ENCODE measurements around the gene TMEM143. TPM values are rescaled to one million over a fixed set of nuclear protein-coding genes. Genes with fewer than 3 reads are reported as not detected.

TMEM143 gene
- total RNA-seq, 1 experiment from 2014 or later: 6.6 TPM

GRCh38 chr19:48396016-48396823, 32.5 kb upstream of the TMEM143 start:
- H3K4me1 ChIP-seq (ENCODE audit: control insufficient read depth, insufficient read depth, low read length): peaks cover 33% of the 10 kb centered on the region
- no peaks in the 10 kb centered on the region; the same call in 1 of the 2 replicates for H3K36me3 ChIP-seq (ENCODE audit: control insufficient read depth, insufficient read depth, low read length)
- in situ Hi-C loops (cut with HindIII; ENCODE audit: low pct_unique_long_range_greater_than_20kb, low sequenced_read_pairs): no loop called here
- H3K27ac ChIP-seq (ENCODE audit: low read length): peak overlapping the region; percentile 48; the same call in 1 of the 2 replicates
- TF ChIP-seq TCF7L2 (IDR thresholded peaks at IDR 0.05; ENCODE audit: low read depth, low read length): no peak
- no peak for TF ChIP-seq REST (IDR thresholded peaks at IDR 0.05; ENCODE audit: insufficient read depth in 1 of 2, low read depth in 2 of 2, low read length in 1 of 2)
- TF ChIP-seq POLR2AphosphoS5 (IDR thresholded peaks at IDR 0.05; ENCODE audit: low read depth, low read length): no peak
- no peak for TF ChIP-seq CTCF (IDR thresholded peaks at IDR 0.05)
- TF ChIP-seq SIN3A (IDR thresholded peaks at IDR 0.05; ENCODE audit: borderline replicate concordance, insufficient read depth, low read depth, low read length): no peak
- BruUV-seq (replicated peaks): no TSS peak
- peak overlapping the region in 1 of 2 experiments; percentile 67; a peak in 2 of 4 replicates for H3K4me3 ChIP-seq (ENCODE audit: low read depth in 2 of 2, low read length in 2 of 2)
- ATAC-seq: no peak
- no peaks in the 10 kb centered on the region for H3K27me3 ChIP-seq (ENCODE audit: control insufficient read depth, insufficient read depth, low read length)
- CTCF ChIA-PET: interaction anchor here (0.6 kb wide), 1 partner anchor 8 kb away, joined by 3 read pairs; no protein-coding TSS in a partner anchor
- H3K9me3 ChIP-seq (ENCODE audit: control insufficient read depth, insufficient read depth, low read depth, low read length): no peaks in the 10 kb centered on the region
- POLR2A ChIA-PET: interaction anchor here (0.6 kb wide), 1 partner anchor 88 kb away, joined by 6 read pairs; no protein-coding TSS in a partner anchor
- intact Hi-C loops (cut with micrococcal nuclease; ENCODE audit: unreplicated experiment): no loop called here
- no peak for DNase-seq (ENCODE audit: low read depth, low spot score)

GRCh38 chr19:48395499-48395898, 31.8 kb upstream of the TMEM143 start:
- in situ Hi-C loops (cut with HindIII; ENCODE audit: low pct_unique_long_range_greater_than_20kb, low sequenced_read_pairs) (no loop called here), intact Hi-C loops (cut with micrococcal nuclease; ENCODE audit: unreplicated experiment) (no loop called here)
- no peaks in the 10 kb centered on the region for H3K9me3 ChIP-seq (ENCODE audit: control insufficient read depth, insufficient read depth, low read depth, low read length)
- ChIA-PET POLR2A (interaction anchor here (0.6 kb wide), 1 partner anchor 87 kb away, joined by 6 read pairs; no protein-coding TSS in a partner anchor), CTCF (interaction anchor here (0.6 kb wide), 1 partner anchor 8 kb away, joined by 3 read pairs; no protein-coding TSS in a partner anchor)
- peak overlapping the region; percentile 48; the same call in 1 of the 2 replicates for H3K27ac ChIP-seq (ENCODE audit: low read length)
- no TSS peak for BruUV-seq (replicated peaks)
- H3K27me3 ChIP-seq (ENCODE audit: control insufficient read depth, insufficient read depth, low read length): no peaks in the 10 kb centered on the region
- no peak for DNase-seq (ENCODE audit: low read depth, low spot score)
- ATAC-seq: no peak
- peaks cover 33% of the 10 kb centered on the region for H3K4me1 ChIP-seq (ENCODE audit: control insufficient read depth, insufficient read depth, low read length)
- peak overlapping the region; percentile 39 to 67; a peak in 3 of 4 replicates for H3K4me3 ChIP-seq (ENCODE audit: low read depth in 2 of 2, low read length in 2 of 2)
- TF ChIP-seq SIN3A (IDR thresholded peaks at IDR 0.05; ENCODE audit: borderline replicate concordance, insufficient read depth, low read depth, low read length): 0 out of 2 replicates have a peak, but pooled peaks have one; percentile 6
- TF ChIP-seq TCF7L2 (IDR thresholded peaks at IDR 0.05; ENCODE audit: low read depth, low read length): no peak
- H3K36me3 ChIP-seq (ENCODE audit: control insufficient read depth, insufficient read depth, low read length): peaks cover 7% of the 10 kb centered on the region; the same call in 1 of the 2 replicates

- no peak for ATAC-seq
- CTCF ChIA-PET: no interaction called here
- no peak for DNase-seq (ENCODE audit: low read depth, low spot score)
- BruUV-seq (replicated peaks): no TSS peak
- Histone ChIP-seq H3K36me3 (ENCODE audit: control insufficient read depth, insufficient read depth, low read length) (peaks cover 11% of the 10 kb centered on the region; the same call in 1 of the 2 replicates), H3K9me3 (ENCODE audit: control insufficient read depth, insufficient read depth, low read depth, low read length) (no peaks in the 10 kb centered on the region), H3K4me3 (ENCODE audit: low read depth in 2 of 2, low read length in 2 of 2) (peak overlapping the region; percentile 39 to 67), H3K27ac (ENCODE audit: low read length) (no peak overlapping the region), H3K4me1 (ENCODE audit: control insufficient read depth, insufficient read depth, low read length) (peaks cover 33% of the 10 kb centered on the region), H3K27me3 (ENCODE audit: control insufficient read depth, insufficient read depth, low read length) (no peaks in the 10 kb centered on the region)
- TF ChIP-seq TCF7L2 (IDR thresholded peaks at IDR 0.05; ENCODE audit: low read depth, low read length): no peak
- no peak for TF ChIP-seq CTCF (IDR thresholded peaks at IDR 0.05)
- TF ChIP-seq REST (IDR thresholded peaks at IDR 0.05; ENCODE audit: insufficient read depth in 1 of 2, low read depth in 2 of 2, low read length in 1 of 2): no peak
- no peak for TF ChIP-seq POLR2AphosphoS5 (IDR thresholded peaks at IDR 0.05; ENCODE audit: low read depth, low read length)
- TF ChIP-seq SIN3A (IDR thresholded peaks at IDR 0.05; ENCODE audit: borderline replicate concordance, insufficient read depth, low read depth, low read length): no peak
- intact Hi-C loops (cut with micrococcal nuclease; ENCODE audit: unreplicated experiment): no loop called here
- POLR2A ChIA-PET: no interaction called here
- in situ Hi-C loops (cut with HindIII; ENCODE audit: low pct_unique_long_range_greater_than_20kb, low sequenced_read_pairs): no loop called here
Observed at GRCh38 chr19:48395170-48395455, 31.4 kb upstream of the TMEM143 start.
